Neural progenitor cell (in vitro differentiated cells): ENCODE results near the gene RNF151. TPM values are rescaled to one million over a fixed set of nuclear protein-coding genes. Genes with fewer than 3 reads are reported as not detected.

ENCODE experiments used
- DNase-seq: peaks from one replicate; pipeline ENCODE4 v3.0.0-alpha.2; 2016; ENCODE audit warnings: low spot score
- H2AFZ ChIP-seq: fragments of 200-600 bp; sonication (generic); replicated peaks from 2 replicates; pipeline ENCODE4 v1.6.1; 2016; ENCODE audit warnings: antibody characterized with exemption
- H3F3A ChIP-seq: fragments of 200-600 bp; sonication (generic); 2 replicates; pipeline ENCODE4 v1.6.1; 2016; ENCODE audit warnings: antibody characterized with exemption, low read depth
- H3K27ac ChIP-seq: fragments of 200-600 bp; sonication (generic); 2 replicates; pipeline ENCODE4 v1.5.1; 2016; ENCODE audit warnings: mild to moderate bottlenecking
- H3K27me3 ChIP-seq: fragments of 200-600 bp; sonication (generic); 2 replicates; pipeline ENCODE4 v1.6.1; 2016; ENCODE audit warnings: mild to moderate bottlenecking, moderate library complexity
- H3K36me3 ChIP-seq: fragments of 200-600 bp; sonication (generic); 2 replicates; pipeline ENCODE4 v1.5.1; 2016
- H3K4me1 ChIP-seq: fragments of 200-600 bp; sonication (generic); 2 replicates; pipeline ENCODE4 v1.6.1; 2016; ENCODE audit warnings: mixed run types
- H3K4me2 ChIP-seq: fragments of 200-600 bp; sonication (generic); 2 replicates; pipeline ENCODE4 v1.6.1; 2016
- H3K4me3 ChIP-seq: fragments of 200-600 bp; sonication (generic); 2 replicates; pipeline ENCODE4 v1.5.1; 2016
- H3K79me2 ChIP-seq: fragments of 200-600 bp; sonication (generic); 2 replicates; pipeline ENCODE4 v1.6.1; 2016; ENCODE audit warnings: low read depth
- H3K9ac ChIP-seq: fragments of 200-600 bp; sonication (generic); 2 replicates; pipeline ENCODE4 v1.6.1; 2016
- H3K9me3 ChIP-seq: fragments of 200-600 bp; sonication (generic); 2 replicates; pipeline ENCODE4 v1.5.1; 2016; ENCODE audit warnings: low read depth
- H4K20me1 ChIP-seq: fragments of 200-600 bp; sonication (generic); 2 replicates; pipeline ENCODE4 v1.6.1; 2016; ENCODE audit warnings: low read depth
- H3K27ac Mint-ChIP-seq: 3 replicates; pipeline ENCODE4 v1.8.0; 2021; ENCODE audit warnings: mixed read lengths
- H3K27me3 Mint-ChIP-seq: 2 replicates; pipeline ENCODE4 v1.8.0; 2022; ENCODE audit warnings: low read depth, mild to moderate bottlenecking, inconsistent platforms, moderate library complexity, mixed read lengths; ENCODE audit not compliant: insufficient read depth
- H3K36me3 Mint-ChIP-seq: 3 replicates; pipeline ENCODE4 v1.8.0; 2021; ENCODE audit warnings: mixed read lengths
- H3K4me1 Mint-ChIP-seq: 3 replicates; pipeline ENCODE4 v1.8.0; 2021; ENCODE audit warnings: mixed read lengths
- H3K4me3 Mint-ChIP-seq: 3 replicates; pipeline ENCODE4 v1.8.0; 2021; ENCODE audit warnings: mild to moderate bottlenecking, moderate library complexity, mixed read lengths
- H3K9me3 Mint-ChIP-seq: 3 replicates; pipeline ENCODE4 v1.8.0; 2020; ENCODE audit warnings: mixed read lengths
- EZH2 ChIP-seq: fragments of 200-600 bp; sonication (generic); IDR thresholded peaks from 2 replicates; pipeline ENCODE4 v1.6.1; 2017; ENCODE audit warnings: antibody characterized with exemption, mild to moderate bottlenecking, moderate library complexity
- EZH2phosphoT487 ChIP-seq: fragments of 200-600 bp; sonication (generic); IDR thresholded peaks from 2 replicates; pipeline ENCODE4 v1.6.1; 2017; ENCODE audit warnings: antibody characterized with exemption
- total RNA-seq: library from RNA; depleted of rRNA; stranded (reverse); fragments of >200 nt; gene quantifications from 2 replicates; pipeline ENCODE4 v1.2.3, GENCODE V29; 2015; ENCODE audit warnings: low replicate concordance
- TF ChIP-seq, protein P1 (sequence below): fragments of 200-600 bp; sonication (generic); IDR thresholded peaks from 2 replicates; pipeline ENCODE4 v1.5.1; 2017; ENCODE audit warnings: antibody characterized with exemption, mild to moderate bottlenecking

Gene RNF151
- total RNA-seq, 1 donor from 2014 or later: not detected

- peak overlapping the region; percentile 25 for H3K4me3 ChIP-seq
- no peak overlapping the region for H2AFZ ChIP-seq
- H3K4me2 ChIP-seq: peak overlapping the region; percentile 77
- peaks cover 56% of the 10 kb centered on the region for H3K27me3 ChIP-seq
- H4K20me1 ChIP-seq: peaks cover 44% of the 10 kb centered on the region
- Mint-ChIP-seq H3K4me3 (no peak overlapping the region), H3K4me1 (peaks cover 16% of the 10 kb centered on the region), H3K27me3 (peaks cover 24% of the 10 kb centered on the region), H3K27ac (no peak overlapping the region), H3K36me3 (peaks cover 3% of the 10 kb centered on the region), H3K9me3 (no peaks in the 10 kb centered on the region)
- no peak overlapping the region for H3K9ac ChIP-seq
- H3F3A ChIP-seq: peaks cover 26% of the 10 kb centered on the region
- H3K79me2 ChIP-seq: peaks cover 3% of the 10 kb centered on the region
- no peaks in the 10 kb centered on the region for H3K36me3 ChIP-seq
- no peak overlapping the region for H3K27ac ChIP-seq
- peak; percentile 52 for DNase-seq
- H3K4me1 ChIP-seq: peaks cover 30% of the 10 kb centered on the region
- TF ChIP-seq, protein P1, sequence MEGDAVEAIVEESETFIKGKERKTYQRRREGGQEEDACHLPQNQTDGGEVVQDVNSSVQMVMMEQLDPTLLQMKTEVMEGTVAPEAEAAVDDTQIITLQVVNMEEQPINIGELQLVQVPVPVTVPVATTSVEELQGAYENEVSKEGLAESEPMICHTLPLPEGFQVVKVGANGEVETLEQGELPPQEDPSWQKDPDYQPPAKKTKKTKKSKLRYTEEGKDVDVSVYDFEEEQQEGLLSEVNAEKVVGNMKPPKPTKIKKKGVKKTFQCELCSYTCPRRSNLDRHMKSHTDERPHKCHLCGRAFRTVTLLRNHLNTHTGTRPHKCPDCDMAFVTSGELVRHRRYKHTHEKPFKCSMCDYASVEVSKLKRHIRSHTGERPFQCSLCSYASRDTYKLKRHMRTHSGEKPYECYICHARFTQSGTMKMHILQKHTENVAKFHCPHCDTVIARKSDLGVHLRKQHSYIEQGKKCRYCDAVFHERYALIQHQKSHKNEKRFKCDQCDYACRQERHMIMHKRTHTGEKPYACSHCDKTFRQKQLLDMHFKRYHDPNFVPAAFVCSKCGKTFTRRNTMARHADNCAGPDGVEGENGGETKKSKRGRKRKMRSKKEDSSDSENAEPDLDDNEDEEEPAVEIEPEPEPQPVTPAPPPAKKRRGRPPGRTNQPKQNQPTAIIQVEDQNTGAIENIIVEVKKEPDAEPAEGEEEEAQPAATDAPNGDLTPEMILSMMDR: no peak
- peak; percentile 86 for TF ChIP-seq EZH2
- peak; percentile 83 for TF ChIP-seq EZH2phosphoT487
- H3K9me3 ChIP-seq: no peaks in the 10 kb centered on the region
Observed at GRCh38 chr16:1979271-1980029, 12.8 kb downstream of the RNF151 start.

DNA sequence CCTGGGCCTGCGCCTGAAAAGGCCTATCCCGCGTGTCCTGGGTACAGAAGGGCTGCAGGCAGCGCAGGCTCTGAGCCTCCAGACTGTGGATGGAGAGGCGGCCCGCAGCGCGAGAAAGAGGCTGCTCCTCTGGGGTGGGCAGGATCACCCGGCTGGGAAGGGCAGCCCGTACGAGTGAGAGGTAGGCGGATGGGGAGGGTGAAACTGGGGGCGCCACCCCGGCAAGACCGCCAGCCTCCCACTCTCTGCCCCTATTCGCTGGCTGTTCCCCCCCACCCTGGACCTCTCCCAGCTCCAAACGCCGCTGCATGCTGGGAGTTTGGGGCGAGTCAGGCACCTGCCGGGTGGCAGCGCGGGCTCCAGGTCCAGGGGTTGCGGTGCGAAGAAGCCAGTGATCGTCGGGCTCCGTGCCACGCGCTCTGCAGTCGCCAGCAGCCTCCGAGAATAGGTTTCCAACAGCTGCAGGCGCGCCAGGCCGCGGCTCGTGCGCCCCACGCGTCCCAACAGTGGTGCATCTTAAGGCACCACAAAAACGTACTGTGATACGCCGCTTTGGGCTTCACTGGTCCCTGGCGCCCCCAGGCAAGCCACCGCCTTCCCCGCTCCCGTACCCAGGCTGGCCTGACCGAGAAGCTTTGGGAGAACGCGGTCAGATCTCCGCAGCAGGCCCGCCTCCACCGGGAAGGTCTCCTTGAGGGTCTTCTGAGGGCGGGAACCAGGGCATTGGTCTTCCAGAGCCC lies 13.5 kb downstream of the RNF151 start:
- Mint-ChIP-seq H3K4me1 (peaks cover 23% of the 10 kb centered on the region), H3K4me3 (no peak overlapping the region), H3K27me3 (peaks cover 24% of the 10 kb centered on the region), H3K36me3 (no peaks in the 10 kb centered on the region), H3K9me3 (no peaks in the 10 kb centered on the region), H3K27ac (no peak overlapping the region)
- Histone ChIP-seq H3K36me3 (no peaks in the 10 kb centered on the region), H3K4me3 (peak overlapping the region; percentile 25), H3K4me1 (peaks cover 36% of the 10 kb centered on the region), H3K27ac (no peak overlapping the region), H3K4me2 (peak overlapping the region; percentile 77), H3K9me3 (no peaks in the 10 kb centered on the region), H3F3A (peaks cover 26% of the 10 kb centered on the region), H3K27me3 (peaks cover 56% of the 10 kb centered on the region), H2AFZ (no peak overlapping the region), H4K20me1 (peaks cover 44% of the 10 kb centered on the region), H3K79me2 (peaks cover 10% of the 10 kb centered on the region), H3K9ac (no peak overlapping the region)
- TF ChIP-seq, protein P1: no peak
- peak; percentile 48 for TF ChIP-seq EZH2phosphoT487
- peak; percentile 79 for TF ChIP-seq EZH2
- peak; percentile 49 for DNase-seq

GRCh38 chr16:1980770-1981087 lies 14.1 kb downstream of the RNF151 start:
- H3K27me3 Mint-ChIP-seq: peaks cover 24% of the 10 kb centered on the region
- peaks cover 56% of the 10 kb centered on the region for H3K27me3 ChIP-seq
- H3K9me3 Mint-ChIP-seq: no peaks in the 10 kb centered on the region

More at GRCh38 chr16:1980770-1981087, 14.1 kb downstream of the RNF151 start:
- no peaks in the 10 kb centered on the region for H3K36me3 ChIP-seq
- Mint-ChIP-seq H3K4me1 (peaks cover 24% of the 10 kb centered on the region), H3K36me3 (no peaks in the 10 kb centered on the region), H3K4me3 (no peak overlapping the region), H3K27ac (no peak overlapping the region)
- H3F3A ChIP-seq: peaks cover 26% of the 10 kb centered on the region
- H3K4me3 ChIP-seq: no peak overlapping the region
- H2AFZ ChIP-seq: no peak overlapping the region
- peaks cover 37% of the 10 kb centered on the region for H3K4me1 ChIP-seq
- TF ChIP-seq, protein P1: no peak
- no peak for TF ChIP-seq EZH2phosphoT487
- no peak for TF ChIP-seq EZH2
- peak overlapping the region; percentile 77 for H3K4me2 ChIP-seq
- H3K9me3 ChIP-seq: no peaks in the 10 kb centered on the region
- H4K20me1 ChIP-seq: peaks cover 44% of the 10 kb centered on the region
- no peak overlapping the region for H3K9ac ChIP-seq
- no peak for DNase-seq
- H3K79me2 ChIP-seq: peaks cover 14% of the 10 kb centered on the region
- no peak overlapping the region for H3K27ac ChIP-seq
